ENCODE results near the gene SPPL3.

- TF ChIP-seq CTCF (IDR thresholded peaks at IDR 0.05) (no peak), POLR2A (IDR thresholded peaks at IDR 0.05) (no peak)
Measured at GRCh38 chr12:120901818-120902217, 2.3 kb downstream of the SPPL3 start.

Data from esophagus squamous epithelium (tissue), 4 donors.